Measurements from ENCODE around the gene ARRDC2.
A peak's percentile ranks its signal among the peaks of the same experiment; 100 is the strongest.

The ARRDC2 gene

GRCh38 chr19:18007917-18008673, at the start of gene ARRDC2:
Gene ARRDC2, plus strand, starts transcription at chr19:18008170. Its CDS starts 141 bp downstream, at chr19:18008311.
- no peak for TF ChIP-seq CTCF (IDR thresholded peaks at IDR 0.05; ENCODE audit: low read depth, low read length)
- peak within 1 kb of the TSS; percentile 51 to 59 for H3K4me3 ChIP-seq (replicated peaks in 1 of 2; ENCODE audit: low read depth in 2 of 2, low read length in 2 of 2)
- peak; percentile 93 to 95 for DNase-seq (ENCODE audit: low read depth in 2 of 2)

DNA sequence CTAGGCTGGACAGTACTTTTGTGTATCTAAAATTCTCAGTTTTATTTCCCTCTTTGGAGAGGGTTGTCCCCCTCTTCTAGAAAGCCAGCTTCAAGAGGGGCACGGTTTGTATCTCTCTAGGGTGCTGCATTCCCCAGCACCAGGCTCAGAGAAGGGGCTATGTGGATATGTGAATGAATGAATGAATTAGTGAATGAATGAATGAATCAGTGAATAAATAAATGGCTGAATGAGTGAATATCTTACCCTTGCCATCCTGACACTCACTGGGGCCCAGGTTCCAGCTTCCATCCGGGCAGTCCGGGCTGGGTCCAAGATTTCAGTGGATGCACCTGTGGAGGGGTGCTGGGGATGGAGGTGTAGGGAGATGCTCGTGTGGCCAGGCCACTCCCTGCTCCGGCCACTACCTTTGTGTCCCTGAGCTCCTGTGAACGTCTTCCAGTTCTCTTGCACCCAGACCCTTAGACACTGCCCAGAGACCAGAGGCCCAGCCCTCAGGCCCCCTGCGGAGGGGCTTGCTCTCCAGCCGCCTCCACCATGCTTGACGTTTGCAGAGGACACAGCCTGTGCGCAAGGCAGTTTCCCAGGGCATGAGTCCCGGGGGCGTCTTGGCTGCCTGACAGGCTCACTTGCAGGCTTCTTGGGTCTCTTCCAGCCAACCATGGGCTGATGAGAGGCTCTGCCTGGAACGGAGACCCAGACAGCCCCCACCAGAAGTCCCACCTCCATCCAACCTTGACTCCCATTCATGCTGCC, 43.9 kb upstream of the ARRDC2 start:
- TF ChIP-seq CTCF (IDR thresholded peaks at IDR 0.05; ENCODE audit: low read depth, low read length): no peak
- DNase-seq (ENCODE audit: low read depth in 2 of 2): no peak
- no peak overlapping the region for H3K4me3 ChIP-seq (replicated peaks in 1 of 2; ENCODE audit: low read depth in 2 of 2, low read length in 2 of 2)

GRCh38 chr19:17965370-17966128, 42.4 kb upstream of the ARRDC2 start:
- no peak for DNase-seq (ENCODE audit: low read depth in 2 of 2)
- no peak for TF ChIP-seq CTCF (IDR thresholded peaks at IDR 0.05; ENCODE audit: low read depth, low read length)

GRCh38 chr19:17966129-17966483, 41.9 kb upstream of the ARRDC2 start:
- no peak for TF ChIP-seq CTCF (IDR thresholded peaks at IDR 0.05; ENCODE audit: low read depth, low read length)
- no peak for DNase-seq (ENCODE audit: low read depth in 2 of 2)
- H3K4me3 ChIP-seq (replicated peaks in 1 of 2; ENCODE audit: low read depth in 2 of 2, low read length in 2 of 2): no peak overlapping the region

More at GRCh38 chr19:17965370-17966128, 42.4 kb upstream of the ARRDC2 start:
- no peak overlapping the region for H3K4me3 ChIP-seq (replicated peaks in 1 of 2; ENCODE audit: low read depth in 2 of 2, low read length in 2 of 2)

DNA sequence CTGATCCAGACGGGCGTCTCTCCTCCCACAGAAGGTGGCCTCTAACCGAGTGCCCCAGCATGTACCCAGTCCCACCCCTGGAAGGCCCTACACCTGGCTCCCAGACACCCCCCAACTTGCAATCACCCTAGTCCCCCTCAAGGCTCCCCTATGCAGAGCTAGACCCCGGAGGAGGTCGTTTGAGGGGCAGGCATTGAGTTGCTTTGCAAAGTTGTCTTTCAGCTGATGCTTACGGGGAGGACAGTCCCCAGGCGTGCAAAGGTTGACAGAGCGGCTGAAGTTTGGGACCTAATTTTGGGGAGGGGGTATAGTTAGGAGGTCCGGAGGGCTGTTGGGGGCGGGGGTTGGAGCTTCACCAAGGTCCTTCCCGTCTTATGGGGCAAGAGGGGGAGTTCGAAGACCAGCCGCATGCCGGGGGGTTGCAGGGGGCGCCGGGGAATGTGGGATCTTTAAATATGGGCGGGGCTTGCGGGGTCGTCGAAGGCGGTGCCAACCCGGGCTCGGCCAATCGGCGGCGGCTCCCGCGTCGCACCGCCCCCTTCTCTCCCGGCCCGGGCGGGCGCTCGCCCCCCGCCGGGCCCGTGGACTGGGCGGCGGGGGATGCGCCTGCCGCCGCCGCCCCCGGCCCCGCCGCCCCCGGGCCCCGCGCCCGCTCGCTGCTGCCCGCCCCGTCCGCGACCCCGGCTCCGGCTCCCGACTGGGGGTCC, 41.3 kb upstream of the ARRDC2 start, which contains the start of gene KCNN1:
KCNN1 (plus strand) TSS at position 558 of the 707 bp plus-strand sequence. CDS start 6,782 bp downstream, outside the sequence.
- H3K4me3 ChIP-seq (replicated peaks in 1 of 2; ENCODE audit: low read depth in 2 of 2, low read length in 2 of 2): peak within 1 kb of the TSS in 1 of 2 donors; percentile 14
- DNase-seq (ENCODE audit: low read depth in 2 of 2): no peak
- TF ChIP-seq CTCF (IDR thresholded peaks at IDR 0.05; ENCODE audit: low read depth, low read length): no peak
